ENCODE data around the gene CDC42EP5. TPM values are rescaled to one million over a fixed set of nuclear protein-coding genes. Genes with fewer than 3 reads are reported as not detected.
A peak's percentile ranks its signal among the peaks of the same experiment; 100 is the strongest.

The CDC42EP5 gene
- total RNA-seq, 2 experiments from 2014 or later: 0.61 TPM; not detected in 1

DNA sequence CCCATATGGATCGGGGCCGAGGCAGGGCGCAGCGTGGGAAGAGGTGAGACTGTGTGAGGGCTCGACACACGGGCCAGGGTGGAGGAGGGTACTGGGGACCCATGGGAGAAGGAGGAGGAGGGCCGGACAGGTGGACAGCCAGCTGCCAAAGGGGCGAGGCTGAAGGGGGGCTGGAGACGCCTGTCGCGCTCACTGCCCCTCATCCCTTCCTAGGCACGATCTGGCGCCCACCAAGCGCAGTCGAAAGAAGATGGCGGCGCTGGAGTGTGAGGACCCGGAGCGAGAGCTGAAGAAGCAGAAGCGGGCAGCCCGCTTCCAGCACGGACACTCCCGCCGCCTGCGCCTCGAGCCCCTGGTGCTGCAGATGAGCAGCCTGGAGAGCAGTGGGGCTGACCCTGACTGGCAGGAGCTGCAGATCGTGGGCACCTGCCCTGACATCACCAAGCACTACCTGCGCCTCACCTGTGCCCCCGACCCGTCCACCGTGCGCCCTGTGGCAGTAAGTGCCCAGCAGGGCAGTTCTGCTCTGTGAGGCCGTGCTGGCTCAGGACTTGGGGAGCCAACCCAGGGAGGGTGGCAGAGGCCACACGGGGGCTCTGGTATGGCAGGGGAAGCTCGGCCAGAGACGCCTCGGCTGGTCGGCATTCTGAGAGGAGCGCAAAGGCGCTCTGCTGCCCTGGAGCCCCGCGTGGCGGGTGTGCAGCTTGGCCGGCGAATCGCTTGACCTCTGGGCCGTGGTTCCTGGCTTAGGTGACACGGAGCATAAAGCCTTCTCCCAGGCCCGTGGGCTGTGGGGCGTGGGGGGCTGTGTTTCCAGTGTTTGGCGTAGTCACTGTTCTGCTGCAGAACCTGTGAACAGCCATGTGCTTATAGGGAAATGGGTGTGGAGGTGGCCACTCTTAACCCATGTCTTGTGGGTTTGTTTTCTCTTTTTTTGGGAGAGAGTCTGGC lies 16.4 kb downstream of the CDC42EP5 start:
- Mint-ChIP-seq H3K27me3 (no peaks in the 10 kb centered on the region), H3K4me1 (peaks cover 19% of the 10 kb centered on the region), H3K4me3 (no peak overlapping the region), H3K9me3 (ENCODE audit: low read depth) (no peaks in the 10 kb centered on the region), H3K36me3 (peaks cover 63% of the 10 kb centered on the region), H3K27ac (no peak overlapping the region)
- no peak for DNase-seq
- ATAC-seq: no peak
- CTCF ChIA-PET: interaction anchor here (1.0 kb wide), 1 partner anchor 17 kb away, joined by 3 read pairs; no protein-coding TSS in a partner anchor

- peaks cover 64% of the 10 kb centered on the region for H3K36me3 Mint-ChIP-seq
- DNase-seq: no peak
- no peaks in the 10 kb centered on the region for H3K27me3 Mint-ChIP-seq
- no peak for ATAC-seq
- CTCF ChIA-PET: interaction anchor here (1.0 kb wide), 1 partner anchor 16 kb away, joined by 3 read pairs; no protein-coding TSS in a partner anchor
- no peak overlapping the region for H3K4me3 Mint-ChIP-seq
- H3K9me3 Mint-ChIP-seq (ENCODE audit: low read depth): no peaks in the 10 kb centered on the region
- H3K27ac Mint-ChIP-seq: no peak overlapping the region
- H3K4me1 Mint-ChIP-seq: peaks cover 20% of the 10 kb centered on the region
Observed at GRCh38 chr19:54455786-54456422, 17.2 kb downstream of the CDC42EP5 start.

DNA sequence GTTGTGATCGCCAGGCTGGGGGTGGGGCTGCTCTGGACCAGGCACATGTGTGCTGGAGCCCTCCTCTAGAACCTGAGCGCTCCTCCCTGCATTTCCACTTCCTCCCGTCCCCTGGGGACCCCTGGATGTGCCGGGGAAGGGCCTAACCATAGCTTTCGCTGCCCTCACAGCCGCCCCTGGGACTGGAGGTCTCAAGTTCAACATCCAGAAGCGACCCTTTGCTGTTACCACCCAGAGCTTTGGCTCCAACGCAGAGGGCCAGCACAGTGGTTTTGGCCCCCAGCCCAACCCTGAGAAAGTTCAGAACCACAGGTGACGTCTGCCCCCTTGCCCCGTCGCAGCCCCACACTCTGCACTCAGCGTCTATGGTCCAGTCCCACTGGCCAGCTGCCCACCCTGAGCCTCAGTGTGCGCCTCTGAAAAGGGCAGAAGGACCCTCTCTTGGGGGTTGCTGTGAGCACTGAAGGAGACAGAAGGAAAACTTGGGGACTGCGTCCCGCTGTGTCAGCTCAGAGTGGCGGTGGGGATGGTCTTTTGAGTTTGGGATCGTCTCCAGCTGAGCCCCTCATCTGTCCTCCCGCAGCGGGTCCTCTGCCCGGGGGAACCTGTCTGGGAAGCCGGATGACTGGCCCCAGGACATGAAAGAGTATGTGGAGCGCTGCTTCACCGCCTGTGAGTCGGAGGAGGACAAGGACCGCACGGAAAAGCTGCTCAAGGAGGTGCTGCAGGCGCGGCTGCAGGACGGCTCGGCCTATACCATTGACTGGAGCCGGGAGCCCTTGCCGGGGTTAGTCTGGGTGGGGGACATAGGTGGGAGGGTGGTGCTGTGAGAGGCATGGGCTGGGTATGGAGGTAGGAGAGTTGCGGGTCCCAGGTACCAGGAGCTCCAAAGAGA lies 18.1 kb downstream of the CDC42EP5 start:
- CTCF ChIA-PET: interaction anchor here (0.7 kb wide), 1 partner anchor 17 kb away, joined by 3 read pairs; no protein-coding TSS in a partner anchor
- H3K9me3 Mint-ChIP-seq (ENCODE audit: low read depth): no peaks in the 10 kb centered on the region
- H3K36me3 Mint-ChIP-seq: peaks cover 68% of the 10 kb centered on the region
- peaks cover 28% of the 10 kb centered on the region for H3K4me1 Mint-ChIP-seq
- H3K27ac Mint-ChIP-seq: no peak overlapping the region
- DNase-seq: no peak
- no peak for ATAC-seq
- no peak overlapping the region for H3K4me3 Mint-ChIP-seq
- H3K27me3 Mint-ChIP-seq: no peaks in the 10 kb centered on the region

GRCh38 chr19:54453921-54454780 lies 18.9 kb downstream of the CDC42EP5 start:
- Mint-ChIP-seq H3K36me3 (peaks cover 67% of the 10 kb centered on the region), H3K27ac (no peak overlapping the region), H3K9me3 (ENCODE audit: low read depth) (no peaks in the 10 kb centered on the region), H3K4me3 (no peak overlapping the region), H3K4me1 (peaks cover 26% of the 10 kb centered on the region), H3K27me3 (no peaks in the 10 kb centered on the region)
- CTCF ChIA-PET: interaction anchor here (0.7 kb wide), 1 partner anchor 16 kb away, joined by 3 read pairs; no protein-coding TSS in a partner anchor
- ATAC-seq (no peak), DNase-seq (no peak)

DNA sequence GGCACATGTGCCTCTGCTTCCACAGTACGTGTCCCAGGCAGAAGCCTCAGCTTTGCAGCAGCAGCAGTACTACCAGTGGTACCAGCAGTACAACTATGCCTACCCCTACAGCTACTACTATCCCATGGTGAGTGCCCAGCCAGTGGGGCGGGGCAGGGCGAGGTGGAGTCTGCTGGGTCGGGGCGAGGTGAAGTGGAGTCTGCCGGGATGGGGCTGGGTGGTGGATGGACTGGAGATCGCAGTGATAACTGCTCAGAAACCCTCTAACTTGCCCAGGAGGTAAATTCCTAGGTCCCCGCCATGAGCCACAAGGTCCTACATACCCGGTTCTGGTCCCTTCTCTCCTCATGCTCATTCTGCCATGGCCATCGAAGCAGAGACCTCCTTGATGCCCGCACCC lies 20.5 kb downstream of the CDC42EP5 start:
- ATAC-seq: no peak
- Mint-ChIP-seq H3K36me3 (peaks cover 60% of the 10 kb centered on the region), H3K27ac (no peak overlapping the region), H3K4me1 (peaks cover 37% of the 10 kb centered on the region), H3K4me3 (no peak overlapping the region), H3K9me3 (ENCODE audit: low read depth) (no peaks in the 10 kb centered on the region), H3K27me3 (no peaks in the 10 kb centered on the region)
- CTCF ChIA-PET: no interaction called here
- no peak for DNase-seq

DNA sequence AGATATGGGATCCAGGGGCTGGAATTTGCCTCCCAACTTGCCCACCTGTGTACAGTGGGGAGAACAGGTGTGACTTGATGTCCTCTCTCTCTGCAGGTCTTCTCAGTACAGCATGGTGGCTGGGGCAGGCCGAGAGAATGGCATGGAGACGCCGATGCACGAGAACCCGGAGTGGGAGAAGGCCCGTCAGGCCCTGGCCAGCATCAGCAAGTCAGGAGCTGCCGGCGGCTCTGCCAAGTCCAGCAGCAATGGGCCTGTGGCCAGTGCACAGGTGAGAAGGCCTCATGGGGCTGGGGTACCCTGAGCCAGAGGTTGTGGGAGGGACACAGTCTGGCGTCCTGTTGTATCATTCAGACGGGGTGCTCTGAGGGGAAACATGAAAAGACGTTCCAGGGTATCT lies 21.1 kb downstream of the CDC42EP5 start:
- Mint-ChIP-seq H3K9me3 (ENCODE audit: low read depth) (no peaks in the 10 kb centered on the region), H3K36me3 (peaks cover 62% of the 10 kb centered on the region), H3K27ac (peak overlapping the region; percentile 11), H3K4me1 (peaks cover 43% of the 10 kb centered on the region), H3K4me3 (no peak overlapping the region), H3K27me3 (no peaks in the 10 kb centered on the region)
- DNase-seq: no peak
- CTCF ChIA-PET: no interaction called here
- ATAC-seq: no peak

- CTCF ChIA-PET: interaction anchor here (0.8 kb wide), 1 partner anchor 61 kb away, joined by 4 read pairs; no protein-coding TSS in a partner anchor
- Mint-ChIP-seq H3K9me3 (ENCODE audit: low read depth) (no peaks in the 10 kb centered on the region), H3K4me3 (peak overlapping the region; percentile 98), H3K4me1 (peaks cover 46% of the 10 kb centered on the region), H3K27ac (peak overlapping the region; percentile 11), H3K36me3 (peaks cover 62% of the 10 kb centered on the region), H3K27me3 (no peaks in the 10 kb centered on the region)
- ATAC-seq (no peak), DNase-seq (no peak)
Observed at GRCh38 chr19:54451331-54451871, 21.7 kb downstream of the CDC42EP5 start.

GRCh38 chr19:54449701-54450069 lies 23.4 kb downstream of the CDC42EP5 start:
- peaks cover 56% of the 10 kb centered on the region for H3K36me3 Mint-ChIP-seq
- H3K27ac Mint-ChIP-seq: peak overlapping the region; percentile 98
- DNase-seq: no peak
- peaks cover 46% of the 10 kb centered on the region for H3K4me1 Mint-ChIP-seq
- CTCF ChIA-PET: interaction anchor here (1.4 to 1.5 kb wide), 2 partner anchors 10 to 12 kb away, joined by 5 to 8 read pairs; no protein-coding TSS in a partner anchor
- H3K4me3 Mint-ChIP-seq: peak overlapping the region; percentile 98
- H3K9me3 Mint-ChIP-seq (ENCODE audit: low read depth): no peaks in the 10 kb centered on the region
- no peaks in the 10 kb centered on the region for H3K27me3 Mint-ChIP-seq
- ATAC-seq: peak; percentile 6

DNA sequence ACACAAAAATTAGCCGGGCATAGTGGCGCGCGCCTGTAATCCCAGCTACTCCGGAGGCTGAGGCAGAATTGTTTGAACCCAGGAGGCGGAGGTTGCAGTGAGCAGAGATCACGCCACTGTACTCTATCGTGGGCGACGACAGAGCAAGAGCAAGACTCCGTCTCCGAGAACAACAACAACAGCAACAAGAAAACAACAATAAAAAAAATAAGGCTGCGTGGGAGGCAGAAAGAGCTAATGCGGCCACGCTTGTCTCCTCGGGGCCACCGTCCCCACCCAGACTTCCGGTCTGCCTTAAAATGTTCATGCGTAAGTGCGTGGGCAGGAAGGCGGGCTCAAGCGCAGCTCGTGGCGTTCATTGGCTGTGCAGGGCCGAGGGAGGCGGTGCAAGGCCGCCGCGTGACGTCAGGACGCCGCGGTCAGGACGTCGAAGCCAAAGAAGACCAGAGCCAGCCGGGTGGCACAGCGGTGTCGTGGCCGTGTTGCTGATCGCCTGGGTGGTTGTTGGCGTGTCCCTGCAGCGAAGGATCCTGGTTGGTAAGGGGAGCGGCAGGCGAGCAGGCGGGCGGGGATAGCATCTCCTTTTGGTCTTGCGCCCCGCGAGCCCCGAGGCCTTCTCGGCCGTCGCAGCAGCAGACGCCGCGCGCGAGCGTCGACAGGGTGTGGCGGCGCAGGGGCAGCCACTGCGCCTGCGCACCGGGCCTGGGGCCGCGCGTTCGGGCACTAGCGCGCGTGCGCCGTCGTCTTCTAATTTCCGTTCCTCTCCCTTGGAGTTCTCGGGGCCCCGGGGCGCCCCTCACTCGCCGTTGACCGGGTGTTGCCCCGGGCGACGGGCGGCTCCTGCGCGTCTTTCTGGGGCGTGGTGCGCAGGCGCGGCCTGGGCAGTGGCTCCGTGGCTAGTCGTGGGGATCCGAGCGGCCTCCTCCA lies 24.1 kb downstream of the CDC42EP5 start, which contains the start of gene LENG8:
TSS of gene LENG8 (plus strand) at position 426 of the 927 bp plus-strand sequence. CDS start 2,146 bp downstream, outside the sequence.
- CTCF ChIA-PET: interaction anchor here (0.7 to 2.1 kb wide), 7 partner anchors 9 to 237 kb away, joined by 3 to 8 read pairs (median 5); partner anchors contain the start of gene LENG9
- Mint-ChIP-seq H3K36me3 (peaks cover 57% of the 10 kb centered on the region), H3K9me3 (ENCODE audit: low read depth) (no peaks in the 10 kb centered on the region), H3K27me3 (no peaks in the 10 kb centered on the region), H3K27ac (peak within 1 kb of the TSS; percentile 98), H3K4me1 (peaks cover 46% of the 10 kb centered on the region), H3K4me3 (peak within 1 kb of the TSS; percentile 98)
- peak; percentile 91 for ATAC-seq
- peak; percentile 98 for DNase-seq

DNA sequence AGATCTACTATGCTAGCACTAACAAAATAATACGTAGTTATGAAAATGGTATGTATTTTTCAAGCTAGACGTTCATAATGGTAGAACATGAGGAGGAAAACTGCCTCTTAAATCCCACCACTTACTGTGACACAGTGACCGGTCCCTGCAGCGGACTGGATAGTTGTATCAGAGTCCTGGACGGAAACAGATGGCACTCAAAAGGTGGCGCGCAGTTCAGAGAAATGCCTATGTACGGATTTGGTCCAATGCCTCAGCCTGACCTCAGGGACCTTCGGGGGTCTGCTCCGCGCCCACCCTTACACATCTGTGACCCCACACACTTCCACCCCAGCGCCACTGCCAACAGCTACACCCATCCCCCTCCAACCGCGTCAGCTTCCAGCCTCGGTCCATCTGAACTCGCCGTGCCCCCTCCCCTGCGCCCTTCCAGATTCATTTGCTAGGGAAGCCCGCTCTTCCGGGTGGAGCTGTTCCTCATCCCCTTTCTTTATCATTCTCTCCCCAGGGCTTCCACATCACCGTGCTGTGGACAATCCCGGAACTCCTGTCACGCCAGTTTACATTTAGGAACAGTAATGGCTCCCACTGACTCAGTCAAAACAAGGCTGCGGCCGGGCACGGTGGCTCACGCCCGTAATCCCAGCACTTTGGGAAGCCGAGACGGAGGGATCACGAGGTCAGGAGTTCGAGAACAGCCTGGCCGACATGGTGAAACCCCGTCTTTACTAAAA lies 24.9 kb downstream of the CDC42EP5 start:
- Mint-ChIP-seq H3K36me3 (peaks cover 51% of the 10 kb centered on the region), H3K4me3 (peak overlapping the region; percentile 98), H3K27ac (peak overlapping the region; percentile 98), H3K4me1 (peaks cover 46% of the 10 kb centered on the region), H3K9me3 (ENCODE audit: low read depth) (no peaks in the 10 kb centered on the region), H3K27me3 (no peaks in the 10 kb centered on the region)
- ATAC-seq (peak; percentile 20), DNase-seq (peak; percentile 62)
- CTCF ChIA-PET: interaction anchor here (0.7 to 2.1 kb wide), 8 partner anchors 9 to 236 kb away, joined by 3 to 8 read pairs (median 4); partner anchors contain the start of gene LENG9

Measured in activated CD8-positive, alpha-beta memory T cell treated with anti-CD3 and anti-CD28 coated beads, Interleukin-2, amount 10 ng/mL, durations not matched to agents 7 days and 5 days (primary cell).